ENCODE data around the gene NAV3. TPM values are rescaled to one million over a fixed set of nuclear protein-coding genes. Genes with fewer than 3 reads are reported as not detected.

Gene NAV3
- polyA plus RNA-seq, 3 donors = 0.11 TPM; not detected in 2

- Mint-ChIP-seq H3K27ac (no peak overlapping the region), H3K4me3 (no peak overlapping the region), H3K4me1 (no peaks in the 10 kb centered on the region), H3K9me3 (peaks cover 0 to 6% (median 1%) of the 10 kb centered on the region in 7 donors), H3K27me3 (ENCODE audit: low read depth in 3 of 3) (no peaks in the 10 kb centered on the region), H3K36me3 (no peaks in the 10 kb centered on the region)
- intact Hi-C loops (cut with micrococcal nuclease) = no loop called here
- Histone ChIP-seq H3K4me1 (ENCODE audit: control insufficient read depth in 1 of 2, insufficient read depth in 2 of 2, low read length in 2 of 2) (no peaks in the 10 kb centered on the region), H3K27ac (ENCODE audit: low read depth in 1 of 2, low read length in 2 of 2) (no peak overlapping the region), H3K4me3 (replicated peaks in 1 of 3; ENCODE audit: low read depth in 2 of 3, low read length in 3 of 3) (no peak overlapping the region), H3K27me3 (ENCODE audit: control insufficient read depth in 2 of 2, insufficient read depth in 2 of 2, low read length in 2 of 2) (no peaks in the 10 kb centered on the region), H3K79me2 (ENCODE audit: insufficient read depth, low read length) (no peaks in the 10 kb centered on the region), H3K9ac (ENCODE audit: insufficient read depth, low read length, poor library complexity, severe bottlenecking) (no peak overlapping the region), H4K20me1 (ENCODE audit: insufficient read depth, low read length) (no peaks in the 10 kb centered on the region), H3K4me2 (replicated peaks; ENCODE audit: extremely low read depth, low read length, poor library complexity, severe bottlenecking) (no peak overlapping the region), H3K36me3 (replicated peaks in 1 of 2; ENCODE audit: control insufficient read depth in 1 of 2, insufficient read depth in 2 of 2, low read length in 2 of 2) (no peaks in the 10 kb centered on the region), H3K9me3 (replicated peaks in 1 of 2; ENCODE audit: control insufficient read depth in 1 of 2, insufficient read depth in 1 of 2, low read length in 2 of 2) (no peaks in the 10 kb centered on the region), H2AFZ (ENCODE audit: insufficient read depth, low read depth, low read length, poor library complexity, severe bottlenecking) (peak overlapping the region; percentile 17)
- WGBS (ENCODE audit: insufficient coverage) = no CpG with 5 or more reads among the region's 2 CpGs
- DNase-seq = no peak
- TF ChIP-seq CTCF (IDR thresholded peaks at IDR 0.05) = no peak
Measured at GRCh38 chr12:78096909-78097597, 266.4 kb downstream of the NAV3 start.

- TF ChIP-seq CTCF (IDR thresholded peaks at IDR 0.05) = no peak
- Histone ChIP-seq H3K27ac (ENCODE audit: low read depth in 1 of 2, low read length in 2 of 2) (no peak overlapping the region), H3K79me2 (ENCODE audit: insufficient read depth, low read length) (no peaks in the 10 kb centered on the region), H3K4me1 (ENCODE audit: control insufficient read depth in 1 of 2, insufficient read depth in 2 of 2, low read length in 2 of 2) (no peaks in the 10 kb centered on the region), H3K9ac (ENCODE audit: insufficient read depth, low read length, poor library complexity, severe bottlenecking) (no peak overlapping the region), H3K4me2 (replicated peaks; ENCODE audit: extremely low read depth, low read length, poor library complexity, severe bottlenecking) (no peak overlapping the region), H4K20me1 (ENCODE audit: insufficient read depth, low read length) (no peaks in the 10 kb centered on the region), H3K4me3 (replicated peaks in 1 of 3; ENCODE audit: low read depth in 2 of 3, low read length in 3 of 3) (no peak overlapping the region), H2AFZ (ENCODE audit: insufficient read depth, low read depth, low read length, poor library complexity, severe bottlenecking) (no peak overlapping the region), H3K36me3 (replicated peaks in 1 of 2; ENCODE audit: control insufficient read depth in 1 of 2, insufficient read depth in 2 of 2, low read length in 2 of 2) (no peaks in the 10 kb centered on the region), H3K9me3 (replicated peaks in 1 of 2; ENCODE audit: control insufficient read depth in 1 of 2, insufficient read depth in 1 of 2, low read length in 2 of 2) (no peaks in the 10 kb centered on the region), H3K27me3 (ENCODE audit: control insufficient read depth in 2 of 2, insufficient read depth in 2 of 2, low read length in 2 of 2) (no peaks in the 10 kb centered on the region)
- no peak overlapping the region for H3K27ac Mint-ChIP-seq
- no peaks in the 10 kb centered on the region for H3K27me3 Mint-ChIP-seq (ENCODE audit: low read depth in 3 of 3)
- H3K4me3 Mint-ChIP-seq = no peak overlapping the region
- no CpG with 5 or more reads among the region's 2 CpGs for WGBS (ENCODE audit: insufficient coverage)
- no peaks in the 10 kb centered on the region for H3K36me3 Mint-ChIP-seq
- H3K9me3 Mint-ChIP-seq = peaks cover 0 to 6% (median 0%) of the 10 kb centered on the region in 7 donors
- H3K4me1 Mint-ChIP-seq = no peaks in the 10 kb centered on the region
- intact Hi-C loops (cut with micrococcal nuclease) = no loop called here
- DNase-seq = no peak
Measured at GRCh38 chr12:78099806-78100205, 269.1 kb downstream of the NAV3 start.

Measured in CD14-positive monocyte (primary cell).